ENCODE measurements around the gene NTNG1. TPM values are rescaled to one million over a fixed set of nuclear protein-coding genes. Genes with fewer than 3 reads are reported as not detected.

Gene NTNG1
- total and polyA plus RNA-seq, 2 of the 8 experiments (the other 6 are each of a cell fraction or from before 2014, with no cell fraction given): 1.2 to 4.1 TPM

GRCh38 chr1:107149946-107150345 is 9.1 kb downstream of the NTNG1 start:
- H3K9me3 ChIP-seq (ENCODE audit: insufficient read depth in 2 of 2, low read depth in 1 of 2, low read length in 1 of 2): no peaks in the 10 kb centered on the region
- H3K56ac ChIP-seq (replicated peaks; ENCODE audit: insufficient read length, low read depth, low read length): no peak overlapping the region
- DNase-seq (ENCODE audit: low read depth in 1 of 2, low spot score in 2 of 2) (no peak), FAIRE-seq (no peak)
- ChIA-PET POLR2A (ENCODE audit: partially characterized antibody) (no interaction called here), CTCF (ENCODE audit: partially characterized antibody) (no interaction called here)
- no peak overlapping the region for H2AK5ac ChIP-seq (ENCODE audit: low read depth, low read length)
- H3K4ac ChIP-seq (replicated peaks; ENCODE audit: insufficient read length, low read depth, low read length): no peak overlapping the region
- H3K14ac ChIP-seq (ENCODE audit: insufficient read length): no peak overlapping the region
- no peak overlapping the region for H3K9ac ChIP-seq (replicated peaks in 1 of 4; ENCODE audit: extremely low read depth in 1 of 4, low read depth in 3 of 4, low read length in 3 of 4)
- H2BK120ac ChIP-seq (replicated peaks; ENCODE audit: low read depth, low read length): no peak overlapping the region
- H4K91ac ChIP-seq (replicated peaks; ENCODE audit: insufficient read length, low read length): no peak overlapping the region
- H3K4me2 ChIP-seq (ENCODE audit: insufficient read depth in 1 of 2, low read depth in 2 of 2, low read length in 2 of 2): no peak overlapping the region
- no peaks in the 10 kb centered on the region for H3K27me3 ChIP-seq (replicated peaks in 1 of 4; ENCODE audit: control insufficient read depth in 3 of 4, extremely low read depth in 1 of 4, insufficient read depth in 3 of 4, low read length in 3 of 4)
- H3K18ac ChIP-seq (ENCODE audit: extremely low read depth, low read length): no peak overlapping the region
- no peaks in the 10 kb centered on the region for H4K20me1 ChIP-seq (replicated peaks in 1 of 2; ENCODE audit: control insufficient read depth in 1 of 2, insufficient read depth in 2 of 2, low read length in 2 of 2)
- H3K27ac ChIP-seq (ENCODE audit: low read depth, low read length): no peak overlapping the region
- H3K79me1 ChIP-seq (ENCODE audit: low read depth, low read length): no peaks in the 10 kb centered on the region
- no peak overlapping the region for H2BK20ac ChIP-seq (ENCODE audit: low read length)
- no peak overlapping the region for H3K4me3 ChIP-seq (ENCODE audit: extremely low read depth in 1 of 4, insufficient read depth in 2 of 4, low read depth in 3 of 4, low read length in 4 of 4)
- no peak overlapping the region for H3K23ac ChIP-seq (ENCODE audit: insufficient read length)
- no peak overlapping the region for H4K5ac ChIP-seq (ENCODE audit: insufficient read length, low read depth, low read length)
- H3K23me2 ChIP-seq (ENCODE audit: low read depth, low read length): no peaks in the 10 kb centered on the region
- H4K8ac ChIP-seq (ENCODE audit: extremely low read depth, insufficient read depth, low read length): no peak overlapping the region
- H3K36me3 ChIP-seq (ENCODE audit: control insufficient read depth in 2 of 4, insufficient read depth in 4 of 4, low read length in 3 of 4): no peaks in the 10 kb centered on the region
- no peak overlapping the region for H2AFZ ChIP-seq (ENCODE audit: low read length)
- no peaks in the 10 kb centered on the region for H3K79me2 ChIP-seq (ENCODE audit: control insufficient read depth in 1 of 2, insufficient read depth in 2 of 2, low read length in 2 of 2)
- WGBS, 2 experiments (ENCODE audit: extremely low coverage in 1 of 2, insufficient coverage in 1 of 2, insufficient read length in 1 of 2, insufficient replicate concordance in 2 of 2, low coverage in 1 of 2, low lambda C conversion rate in 2 of 2, missing lambda C conversion rate in 1 of 2): 87% methylated on average over 1 of the region's 1 CpG; no CpG with 5 or more reads in 1 of the 2 experiments
- H2BK5ac ChIP-seq (ENCODE audit: low read depth, low read length): no peak overlapping the region
- no peak overlapping the region for H2BK12ac ChIP-seq (ENCODE audit: low read depth, low read length)
- no peaks in the 10 kb centered on the region for H3K4me1 ChIP-seq (replicated peaks in 1 of 4; ENCODE audit: control insufficient read depth in 3 of 4, insufficient read depth in 4 of 4, low read length in 3 of 4)
- H2BK15ac ChIP-seq (ENCODE audit: low read length): no peak overlapping the region
- no peak for TF ChIP-seq ASH2L (IDR thresholded peaks at IDR 0.05; ENCODE audit: low read length)
- no peak for TF ChIP-seq PHF8 (conservative IDR thresholded peaks at IDR 0.05; ENCODE audit: low read depth, low read length)
- no peak for TF ChIP-seq CTBP2 (IDR thresholded peaks at IDR 0.05; ENCODE audit: borderline replicate concordance, insufficient read depth, insufficient read length, low read length)
- TF ChIP-seq CHD1 (IDR thresholded peaks at IDR 0.05; ENCODE audit: low read depth, low read length): no peak
- TF ChIP-seq RAD21 (IDR thresholded peaks at IDR 0.05 in 1 of 2, conservative IDR thresholded peaks at IDR 0.05 in 1 of 2; ENCODE audit: low read depth in 2 of 2, low read length in 2 of 2): no peak
- TF ChIP-seq FOSL1 (IDR thresholded peaks at IDR 0.05; ENCODE audit: insufficient read depth, low read depth, low read length): no peak
- TF ChIP-seq CHD2 (IDR thresholded peaks at IDR 0.05; ENCODE audit: low read length): no peak
- no peak for TF ChIP-seq BRCA1 (IDR thresholded peaks at IDR 0.05; ENCODE audit: low read depth, low read length)
- no peak for TF ChIP-seq ATF2 (IDR thresholded peaks at IDR 0.05; ENCODE audit: low read length)
- TF ChIP-seq SAP30 (IDR thresholded peaks at IDR 0.05; ENCODE audit: insufficient read depth, insufficient replicate concordance, low read length): no peak
- TF ChIP-seq EZH2 (IDR thresholded peaks at IDR 0.05; ENCODE audit: low read depth, low read length, severe bottlenecking): no peak
- TF ChIP-seq JUN (IDR thresholded peaks at IDR 0.05; ENCODE audit: low read depth, low read length): no peak
- no peak for TF ChIP-seq RXRA (IDR thresholded peaks at IDR 0.05; ENCODE audit: insufficient read depth, low read depth, low read length)
